Measurements from ENCODE around the gene FBXL20. TPM values are rescaled to one million over a fixed set of nuclear protein-coding genes. Genes with fewer than 3 reads are reported as not detected.
A peak's percentile ranks its signal among the peaks of the same experiment; 100 is the strongest.
"Not testable (repeated sequence)": the region's sequence is repeated elsewhere in the genome, so short reads cannot be mapped to it uniquely, and the experiment has no call there.

The FBXL20 gene
- total and polyA plus RNA-seq, 9 of the 15 experiments (the other 6 are each of a cell fraction or from before 2014, with no cell fraction given) = 1.8 to 15.1 (median 5.6) TPM

DNA sequence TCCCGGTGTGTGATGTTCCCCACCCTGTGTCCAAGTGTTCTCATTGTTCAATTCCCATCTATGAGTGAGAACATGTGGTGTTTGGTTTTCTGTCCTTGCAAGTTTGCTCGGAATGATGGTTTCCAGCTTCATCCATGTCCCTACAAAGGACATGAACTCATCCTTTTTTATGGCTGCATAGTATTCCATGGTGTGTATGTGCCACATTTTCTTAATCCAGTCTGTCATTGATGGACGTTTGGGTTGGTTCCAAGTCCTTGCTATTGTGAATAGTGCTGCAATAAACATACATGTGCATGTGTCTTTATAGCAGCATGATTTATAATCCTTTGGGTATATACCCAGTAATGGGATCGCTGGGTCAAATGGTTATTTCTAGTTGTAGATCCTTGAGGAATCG lies 54.6 kb downstream of the FBXL20 start:
- H3K4me1 ChIP-seq (replicated peaks in 1 of 2; ENCODE audit: control insufficient read depth in 2 of 2, insufficient read depth in 2 of 2, low read length in 2 of 2); H4K20me1 ChIP-seq (replicated peaks; ENCODE audit: control insufficient read depth, insufficient read depth, low read length); BruUV-seq (replicated peaks); H3K9me3 ChIP-seq (replicated peaks; ENCODE audit: control insufficient read depth, insufficient read depth, low read depth, low read length); POLR2A ChIA-PET; H3K4me2 ChIP-seq (ENCODE audit: insufficient read depth, low read length); H3K27ac ChIP-seq (ENCODE audit: extremely low read depth, low read depth, low read length); DNase-seq (ENCODE audit: extremely low read depth in 1 of 4, low spot score in 3 of 4); H3K79me2 ChIP-seq (ENCODE audit: control insufficient read depth, insufficient read depth, low read length); H3K27me3 ChIP-seq (ENCODE audit: control insufficient read depth in 2 of 2, insufficient read depth in 2 of 2, low read length in 2 of 2); H3K9ac ChIP-seq (ENCODE audit: insufficient read depth in 1 of 2, low read depth in 2 of 2, low read length in 2 of 2); ATAC-seq; FAIRE-seq; H3K36me3 ChIP-seq (ENCODE audit: control insufficient read depth, insufficient read depth, low read length); in situ Hi-C loops (cut with MboI); H2AFZ ChIP-seq (ENCODE audit: low read depth, low read length); CTCF ChIA-PET (ENCODE audit: low intra/inter-chr PET ratio); H3K4me3 ChIP-seq; intact Hi-C loops (cut with micrococcal nuclease); H3K9me1 ChIP-seq (ENCODE audit: control insufficient read depth, insufficient read depth, low read length): not testable (repeated sequence)
- 65% methylated on average over 4 of the region's 5 CpGs for WGBS (ENCODE audit: insufficient coverage, low coverage, missing lambda C conversion rate)
- peak; percentile 53 for TF ChIP-seq ZNF146 (CRISPR knock-in tag; IDR thresholded peaks at IDR 0.05; ENCODE audit: unreplicated experiment)

DNA sequence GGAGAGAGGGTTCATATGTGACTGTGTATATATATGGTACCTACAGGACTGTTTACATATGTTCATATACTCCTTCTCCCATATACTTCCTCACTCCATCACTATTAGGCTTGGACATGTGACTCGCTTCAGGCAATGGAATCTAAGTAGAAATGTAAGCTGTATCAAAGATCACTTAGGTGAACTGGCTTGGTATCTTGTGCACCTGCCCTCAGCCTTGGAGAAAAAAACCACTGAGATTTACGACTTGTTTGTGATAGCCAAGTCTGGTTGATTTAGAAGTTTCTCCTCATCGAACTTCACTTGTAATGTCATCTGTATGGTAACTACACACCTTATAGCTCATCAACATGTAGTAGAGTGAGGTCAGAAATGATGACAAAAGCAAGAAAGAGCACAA lies 59.9 kb downstream of the FBXL20 start:
- POLR2A ChIA-PET = interaction anchor here (0.9 kb wide), 1 partner anchor 97 kb away, joined by 3 read pairs; no protein-coding TSS in a partner anchor
- no peaks in the 10 kb centered on the region; the same call in 1 of the 2 replicates for H3K9me3 ChIP-seq (replicated peaks; ENCODE audit: control insufficient read depth, insufficient read depth, low read depth, low read length)
- TF ChIP-seq TAF15 (IDR thresholded peaks at IDR 0.05; ENCODE audit: low read depth, low read length) (no peak), PYGO2 (tag; IDR thresholded peaks at IDR 0.05) (no peak), HSF4 (CRISPR knock-in tag; IDR thresholded peaks at IDR 0.05; ENCODE audit: borderline replicate concordance) (no peak)
- no peak overlapping the region for H3K4me3 ChIP-seq
- no peak overlapping the region for H3K9ac ChIP-seq (ENCODE audit: insufficient read depth in 1 of 2, low read depth in 2 of 2, low read length in 2 of 2)
- H3K4me1 ChIP-seq (replicated peaks in 1 of 2; ENCODE audit: control insufficient read depth in 2 of 2, insufficient read depth in 2 of 2, low read length in 2 of 2) = peaks cover 0 to 5% of the 10 kb centered on the region in 2 experiments; a peak in 4 of 5 replicates
- peaks cover 3% of the 10 kb centered on the region; the same call in 1 of the 3 replicates for H3K36me3 ChIP-seq (ENCODE audit: control insufficient read depth, insufficient read depth, low read length)
- 57% methylated on average over 3 of the region's 3 CpGs for WGBS (ENCODE audit: insufficient coverage, low coverage, missing lambda C conversion rate)
- 0 out of 3 replicates have a peak, but pooled peaks cover 2% of the 10 kb centered on the region for H3K79me2 ChIP-seq (ENCODE audit: control insufficient read depth, insufficient read depth, low read length)
- H3K9me1 ChIP-seq (ENCODE audit: control insufficient read depth, insufficient read depth, low read length) = no peaks in the 10 kb centered on the region
- no peak for DNase-seq (ENCODE audit: extremely low read depth in 1 of 4, low spot score in 3 of 4)
- H3K27ac ChIP-seq (ENCODE audit: extremely low read depth, low read depth, low read length) = no peak overlapping the region
- no peak for ATAC-seq
- CTCF ChIA-PET (ENCODE audit: low intra/inter-chr PET ratio) = no interaction called here
- H4K20me1 ChIP-seq (replicated peaks; ENCODE audit: control insufficient read depth, insufficient read depth, low read length) = no peaks in the 10 kb centered on the region
- BruUV-seq (replicated peaks) = TSS peak; percentile 23
- intact Hi-C loops (cut with micrococcal nuclease) (no loop called here), in situ Hi-C loops (cut with MboI) (no loop called here)
- no peak overlapping the region for H2AFZ ChIP-seq (ENCODE audit: low read depth, low read length)
- H3K27me3 ChIP-seq (ENCODE audit: control insufficient read depth in 2 of 2, insufficient read depth in 2 of 2, low read length in 2 of 2) = no peaks in the 10 kb centered on the region
- no peak for FAIRE-seq
- H3K4me2 ChIP-seq (ENCODE audit: insufficient read depth, low read length) = no peak overlapping the region
